Measurements from ENCODE around the gene SNX6.
A peak's percentile ranks its signal among the peaks of the same experiment; 100 is the strongest.
"Not testable (repeated sequence)": the region's sequence is repeated elsewhere in the genome, so short reads cannot be mapped to it uniquely, and the experiment has no call there.

Gene SNX6

DNA sequence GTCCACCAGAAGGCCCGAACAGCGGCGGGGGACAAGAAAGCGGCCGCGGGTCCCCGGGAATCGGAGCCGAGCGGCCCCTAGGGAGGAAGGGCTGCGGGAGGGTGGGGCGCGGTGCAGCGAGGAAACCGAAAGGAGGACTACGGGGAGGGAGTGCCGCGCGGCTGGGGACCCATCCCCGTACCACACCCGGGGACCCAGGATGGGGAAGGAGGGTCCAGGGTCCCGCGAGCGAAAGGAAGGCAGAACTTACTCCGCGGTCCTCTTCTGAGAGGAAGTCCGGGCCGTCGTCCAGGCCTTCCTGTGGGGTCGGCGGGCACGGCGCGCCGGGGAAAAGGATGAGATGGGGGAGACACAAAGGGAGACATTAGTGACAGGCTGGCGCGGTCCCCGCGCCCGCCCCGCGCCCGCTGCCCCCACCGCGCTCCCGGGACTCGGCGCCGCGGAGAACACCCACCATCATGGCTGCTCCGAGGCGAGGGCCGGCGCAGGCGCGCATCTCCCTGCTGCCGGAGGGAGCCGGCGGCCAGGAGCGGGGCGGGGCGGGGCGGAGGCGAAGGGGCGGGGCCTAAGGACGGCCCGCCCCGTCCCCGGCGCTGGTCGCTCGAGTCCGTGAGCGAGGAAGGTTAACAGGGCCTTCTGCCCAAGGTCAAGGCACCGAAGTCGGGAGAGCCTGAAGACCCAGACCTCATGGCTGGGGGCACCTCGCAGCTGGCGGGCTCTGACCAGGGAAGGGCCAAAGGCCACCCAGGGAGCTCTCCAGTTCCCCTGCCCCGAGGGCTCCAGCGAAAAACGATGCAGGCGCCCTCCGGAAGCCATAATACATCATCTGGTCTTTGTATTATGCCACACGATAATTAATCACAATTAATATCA, at the start of gene SNX6:
SNX6 (minus strand) TSS at position 492 of the 873 bp plus-strand sequence; CDS start at position 460, 32 bp downstream.
- DNase-seq, result peak; percentile 91

DNA sequence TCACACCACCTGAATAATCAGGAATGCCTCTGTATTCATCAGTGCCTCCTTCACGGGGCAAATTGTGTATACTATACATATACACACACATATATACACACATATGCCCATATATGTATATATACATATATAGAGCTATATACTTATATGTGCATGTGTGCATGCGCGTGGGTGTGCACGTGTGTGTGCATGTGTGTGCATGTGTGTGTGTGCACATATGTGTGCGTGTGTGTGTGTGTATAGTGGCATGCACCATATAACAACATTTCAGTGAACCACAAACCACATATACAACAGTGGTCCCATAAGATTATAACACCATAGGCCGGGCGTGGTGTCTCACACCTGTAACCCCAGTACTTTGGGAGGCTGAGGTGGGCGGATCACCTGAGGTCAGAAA, 48.8 kb upstream of the SNX6 start:
- DNase-seq, result no peak

DNA sequence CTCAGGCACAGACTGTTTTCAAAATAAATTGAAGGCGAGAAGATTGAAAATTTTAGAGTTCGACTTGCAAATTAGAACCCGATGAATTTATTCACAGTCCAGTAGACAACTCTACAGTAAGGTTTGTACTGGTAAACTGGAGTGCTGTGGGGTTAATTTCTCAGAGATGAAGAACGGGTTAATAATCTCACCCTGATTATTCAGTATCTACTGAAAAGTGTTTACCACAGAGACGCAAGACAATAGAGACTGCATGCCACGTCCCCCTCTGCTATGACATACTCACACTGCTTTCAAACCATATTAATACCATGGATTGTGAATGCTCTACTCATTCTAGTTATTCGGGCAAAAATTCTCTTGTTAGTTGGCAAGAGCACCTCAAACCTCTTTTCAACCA, 48.4 kb upstream of the SNX6 start:
- DNase-seq, result no peak

DNA sequence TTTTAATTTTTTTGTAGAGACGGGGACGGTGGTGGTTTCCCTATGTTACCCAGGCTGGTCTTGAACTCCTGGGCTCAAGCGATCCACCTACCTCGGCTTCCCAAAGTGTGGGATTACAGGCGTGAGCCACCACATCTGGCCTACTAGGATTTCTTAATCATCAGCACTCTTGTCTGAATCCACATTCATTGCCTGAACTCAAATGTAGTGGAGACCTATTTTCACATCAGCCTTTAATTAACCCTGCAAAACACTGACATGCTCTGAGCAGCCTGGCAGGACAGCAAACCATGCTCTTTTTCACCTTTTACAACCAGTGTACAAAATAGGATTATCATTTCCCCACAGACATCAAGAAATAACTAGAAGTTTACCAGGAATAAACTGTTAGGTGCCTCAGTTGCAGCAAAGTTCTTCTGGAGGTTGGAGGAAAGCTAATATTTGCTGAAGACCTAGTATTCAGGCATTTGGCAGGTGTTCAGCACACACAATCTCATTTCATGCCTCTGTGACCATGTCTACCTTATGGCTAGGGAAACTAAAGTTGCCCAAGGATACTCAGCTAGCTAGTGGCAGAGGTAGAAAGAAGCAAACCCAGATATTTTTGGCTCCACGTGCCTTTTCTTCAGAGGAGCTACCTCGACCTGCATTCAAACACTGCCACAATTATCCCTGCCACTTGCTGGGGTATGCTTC, 46.7 kb upstream of the SNX6 start:
- DNase-seq, result no peak

DNA sequence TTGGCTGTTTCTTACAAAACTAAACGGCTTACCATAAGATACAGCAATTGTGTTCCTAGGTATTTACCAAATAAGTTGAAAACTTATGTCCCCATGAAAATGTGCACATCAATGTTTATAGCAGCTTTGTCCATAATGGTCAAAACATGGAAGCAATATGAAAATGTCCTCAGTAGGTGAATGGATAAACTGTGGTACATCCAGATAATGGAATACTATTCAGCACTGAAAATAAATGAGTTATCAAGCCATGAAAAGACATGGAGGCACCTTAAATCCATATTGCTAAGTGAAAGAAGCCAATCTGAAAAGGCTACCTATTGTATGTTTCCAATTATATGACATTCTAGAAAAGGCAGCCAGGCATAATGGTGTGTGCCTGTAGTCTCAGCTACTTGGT, 43.8 kb upstream of the SNX6 start:
- DNase-seq, result no peak

DNA sequence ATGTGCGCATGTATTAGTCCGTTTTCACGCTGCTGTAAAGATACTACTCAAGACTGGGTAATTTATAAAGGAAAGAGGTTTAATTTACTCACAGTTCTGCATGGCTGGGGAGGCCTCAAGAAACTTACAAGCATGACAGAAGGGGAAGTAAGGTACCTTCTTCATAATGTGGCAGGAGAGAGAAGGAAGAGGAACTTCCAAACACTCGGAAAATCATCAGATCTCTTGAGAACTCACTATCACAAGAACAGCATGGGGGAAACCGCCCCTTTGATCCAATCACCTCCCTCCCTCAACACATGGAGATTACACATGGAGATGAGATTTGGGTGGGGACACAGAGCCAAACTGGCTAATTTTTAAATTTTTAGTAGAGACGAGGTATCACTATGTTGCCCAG, 41.8 kb upstream of the SNX6 start:
- DNase-seq, result no peak

DNA sequence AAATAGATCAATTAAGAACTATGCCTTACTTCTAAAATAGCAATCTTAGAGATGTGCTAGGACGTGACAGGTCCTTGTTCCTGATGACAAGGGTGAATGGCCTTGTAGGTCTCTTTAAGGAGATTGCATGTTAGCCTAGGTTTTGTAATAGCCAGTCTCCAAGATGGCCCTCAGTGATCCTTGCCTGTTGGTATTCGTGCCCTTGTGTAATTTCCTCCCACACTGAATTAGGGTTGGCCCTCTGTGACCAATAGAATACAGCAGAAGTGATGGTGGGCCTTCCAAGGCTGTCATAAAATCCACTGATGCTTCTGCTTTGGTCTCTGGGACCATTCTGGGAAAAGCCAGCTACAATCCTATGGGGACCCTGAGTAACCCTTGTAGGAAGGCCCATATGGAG, 38.2 kb upstream of the SNX6 start:
- DNase-seq, result no peak

DNA sequence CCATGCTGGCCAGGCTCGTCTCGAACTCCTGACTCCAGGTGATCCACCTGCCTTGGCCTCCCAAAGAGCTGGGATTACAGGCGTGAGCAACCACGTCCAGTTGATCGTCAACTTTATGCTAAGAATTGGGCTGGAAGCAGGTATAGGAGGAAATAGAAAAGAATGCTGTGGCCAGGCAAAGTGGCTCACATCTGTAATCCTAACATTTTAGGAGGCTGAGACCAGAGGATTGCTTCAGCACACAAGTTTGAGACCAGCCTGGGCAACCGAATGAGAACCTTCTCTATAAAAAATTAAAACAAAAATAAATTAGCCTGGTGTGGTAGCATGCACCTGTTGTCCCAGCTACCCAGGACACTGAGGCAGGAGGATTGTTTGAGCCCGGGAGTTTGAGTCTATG, 37.1 kb upstream of the SNX6 start:
- DNase-seq, result no peak

DNA sequence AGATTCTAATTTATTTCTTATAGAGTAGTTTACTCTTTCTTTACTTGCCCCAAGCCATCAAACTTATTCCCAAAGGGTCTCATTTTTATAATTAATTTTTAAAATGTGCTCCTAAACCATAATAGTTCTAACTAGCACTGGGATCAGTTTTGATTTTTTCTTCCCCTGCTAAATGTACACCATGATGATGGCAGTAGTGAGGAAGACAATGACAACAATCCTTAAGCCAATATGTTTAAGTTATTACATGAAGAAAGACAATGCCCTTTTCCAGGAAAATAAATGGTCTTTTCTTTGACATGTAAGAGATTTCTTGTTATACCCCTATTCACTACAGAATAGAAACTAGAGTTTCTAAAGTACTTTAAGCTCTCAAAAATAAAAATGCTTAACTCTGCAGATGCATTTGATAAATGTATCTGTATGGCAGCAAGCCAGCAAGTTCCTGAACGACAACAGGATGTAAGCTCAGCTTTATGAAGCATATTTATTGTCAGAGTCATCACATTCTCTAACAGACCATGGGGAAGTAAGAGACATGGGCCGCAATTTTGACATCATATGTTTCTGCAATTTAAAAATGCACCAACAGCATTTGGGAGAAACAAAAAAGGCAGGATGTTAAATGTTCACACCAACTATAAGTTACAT, 36.0 kb upstream of the SNX6 start:
- no peak for DNase-seq

DNA sequence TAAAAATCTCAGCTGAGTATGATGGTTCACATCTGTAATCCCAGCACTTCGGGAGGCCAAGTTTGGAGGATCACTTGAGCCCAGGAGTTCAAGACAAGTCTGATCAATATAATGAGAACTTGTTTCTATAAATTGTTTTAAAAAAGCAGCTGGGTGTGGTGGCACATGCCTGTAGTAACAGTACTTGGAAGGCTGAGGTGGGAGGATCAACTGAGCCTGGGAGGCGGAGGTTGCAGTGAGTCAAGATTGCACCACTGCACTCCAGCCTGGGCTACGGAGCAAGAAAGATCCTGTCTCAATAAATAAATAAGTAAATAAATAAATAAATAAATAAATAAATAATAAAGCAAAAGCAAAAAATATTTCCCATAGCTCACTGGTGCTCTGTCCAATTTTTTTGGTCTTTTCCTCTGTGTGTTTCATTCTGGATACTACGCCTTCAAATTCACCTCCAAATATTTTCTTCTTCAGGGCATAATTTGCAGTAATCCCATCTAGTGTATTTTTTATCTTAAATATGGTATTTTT, 32.7 kb upstream of the SNX6 start:
- DNase-seq, result no peak

DNA sequence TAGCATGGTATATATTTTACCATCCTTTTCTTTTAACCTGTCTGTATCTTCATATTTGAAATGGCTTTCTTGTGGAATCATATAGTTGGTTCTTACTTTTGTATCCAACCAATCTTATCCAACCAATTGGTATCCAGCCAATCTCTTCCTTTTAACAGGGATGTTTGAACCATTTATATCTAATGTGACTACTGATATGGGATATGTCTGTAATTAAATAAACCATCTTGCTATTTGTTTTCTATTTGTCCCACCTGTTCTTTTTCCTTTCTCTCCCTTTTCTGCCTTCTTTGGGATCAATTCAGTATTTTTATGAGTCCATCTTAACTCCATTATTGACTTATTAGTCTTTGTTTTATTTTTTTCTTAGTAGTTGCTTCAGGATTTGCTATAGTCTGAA, 30.8 kb upstream of the SNX6 start:
- DNase-seq, result no peak

DNA sequence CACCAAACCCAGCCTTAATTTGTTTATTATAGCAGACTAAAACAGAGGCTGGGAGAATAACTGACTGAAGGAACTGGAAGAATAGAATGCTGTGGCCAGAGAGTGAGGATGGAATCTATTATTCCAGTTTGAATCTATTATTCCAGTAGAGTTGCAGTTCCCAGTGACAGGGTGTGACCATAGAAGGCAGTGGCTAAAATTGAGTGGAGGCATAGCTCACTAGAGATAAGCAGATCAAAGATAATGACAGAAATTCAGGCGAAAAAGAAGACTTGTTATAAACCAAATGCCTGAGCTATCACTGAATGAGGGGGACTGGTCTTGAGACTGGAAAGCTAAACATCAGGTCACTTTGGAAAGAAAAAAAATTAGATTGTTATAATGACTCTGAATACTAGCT, 26.0 kb upstream of the SNX6 start:
- DNase-seq, result no peak

DNA sequence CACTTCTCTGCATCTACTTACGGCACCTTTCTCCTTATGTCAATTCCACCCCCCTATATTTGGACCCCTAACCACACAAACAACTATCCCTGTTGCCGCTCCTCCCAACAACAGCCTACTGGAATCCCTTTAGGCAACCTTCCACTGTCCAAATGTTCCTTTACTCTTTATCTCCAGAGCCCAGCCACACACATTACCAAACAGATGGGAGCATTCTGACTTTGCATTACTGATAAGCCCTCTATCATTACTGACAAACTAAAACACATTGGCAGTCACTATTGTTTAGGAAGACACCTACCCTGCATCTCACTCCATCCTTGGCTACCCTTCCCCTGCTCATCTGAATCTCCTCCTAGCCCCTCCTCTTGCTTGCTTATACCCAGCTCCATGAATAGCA, 23.1 kb upstream of the SNX6 start:
- DNase-seq, result not testable (repeated sequence)

DNA sequence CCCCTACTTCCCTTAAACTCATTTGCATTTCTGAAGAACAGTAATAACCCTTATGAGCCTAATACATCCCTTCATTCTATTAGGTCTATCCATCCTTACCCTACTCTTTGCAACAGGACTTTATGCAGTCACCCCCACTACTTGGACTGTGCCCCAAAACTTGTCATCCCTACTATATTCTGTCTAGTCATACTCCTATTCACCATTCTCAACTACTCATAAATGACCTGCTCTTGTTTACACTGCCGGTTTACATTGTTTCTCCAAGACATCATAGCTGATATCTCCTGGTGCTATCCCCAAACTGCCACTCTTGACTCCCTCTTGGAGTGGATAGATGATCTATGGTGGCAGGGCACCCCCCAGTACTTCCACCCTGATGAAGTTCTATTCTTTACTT, 22.4 kb upstream of the SNX6 start:
- DNase-seq, result not testable (repeated sequence)

DNA sequence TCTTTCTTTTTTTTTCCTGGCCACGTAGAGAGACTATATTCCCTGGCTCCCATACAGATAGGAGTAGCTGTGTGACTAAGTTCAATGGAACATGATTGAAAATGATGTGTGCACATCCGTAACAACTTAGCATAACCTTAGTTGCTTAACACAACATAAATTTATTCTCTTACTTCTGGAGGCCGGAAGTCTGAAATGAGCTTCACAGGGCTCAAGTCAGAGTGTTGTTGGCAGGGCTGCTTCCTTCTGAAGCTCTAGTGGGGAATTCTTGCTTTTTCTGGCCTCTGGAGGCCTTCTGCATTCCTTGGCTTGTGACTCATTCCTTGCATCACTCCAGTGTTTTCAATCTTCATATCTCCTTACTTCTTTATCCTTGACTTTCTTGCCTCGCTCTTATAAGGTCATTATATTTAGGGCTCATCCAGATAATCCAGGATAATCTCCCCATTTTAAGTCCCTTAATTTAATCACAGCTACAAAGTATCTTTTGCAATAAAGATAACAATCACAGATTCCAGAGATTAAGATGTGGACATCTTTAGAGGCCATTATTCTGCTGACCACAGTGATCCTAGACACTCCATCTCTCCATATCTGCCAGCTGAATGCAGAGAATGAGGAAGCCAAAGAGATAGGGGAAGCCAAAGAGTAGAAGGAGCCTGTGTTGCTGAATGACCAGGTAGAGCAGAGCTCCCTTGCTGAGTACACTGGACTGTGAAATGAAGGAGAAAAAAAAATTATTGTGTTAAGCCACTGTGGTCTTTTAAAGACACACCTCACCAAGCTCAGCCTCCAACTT, 21.0 kb upstream of the SNX6 start:
- DNase-seq, result no peak

DNA sequence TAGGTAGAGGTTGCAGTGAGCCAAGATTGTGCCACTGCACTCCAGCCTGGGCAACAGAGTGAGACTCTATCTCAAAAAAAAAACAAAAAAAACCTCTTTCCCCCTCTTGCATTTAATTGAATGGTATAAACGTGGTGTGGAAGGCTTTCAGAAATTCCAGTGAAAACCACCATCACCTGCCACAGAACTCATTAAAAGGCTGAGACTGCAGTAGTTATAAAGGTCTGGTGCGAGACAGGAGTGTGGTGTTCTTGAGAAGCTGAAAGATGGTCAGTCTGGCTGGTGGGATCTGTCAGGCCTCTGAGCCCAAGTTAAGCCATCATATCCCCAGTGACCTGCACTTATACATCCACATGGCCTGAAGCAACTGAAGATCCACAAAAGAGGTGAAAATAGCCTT, 20.1 kb upstream of the SNX6 start:
- DNase-seq, result not testable (repeated sequence)

DNA sequence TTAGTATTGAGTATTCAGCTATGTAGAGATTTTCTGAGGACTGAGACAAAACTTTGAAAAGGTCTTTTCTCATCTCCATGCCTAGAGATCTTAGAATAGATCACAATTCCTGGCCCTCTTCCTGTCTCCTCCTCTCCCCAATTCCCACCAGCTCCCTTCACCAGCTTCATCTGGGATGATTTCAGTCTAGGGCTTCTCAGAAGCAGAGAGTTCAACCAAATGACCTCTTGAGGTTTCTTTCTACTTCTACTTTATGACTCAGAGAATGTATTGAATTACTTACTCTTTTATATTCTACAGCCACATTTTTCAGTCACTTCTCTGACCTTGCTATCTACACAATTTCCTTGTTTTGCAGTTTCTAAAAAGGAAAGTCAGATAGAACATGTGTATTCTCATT, 19.4 kb upstream of the SNX6 start:
- no peak for DNase-seq

DNA sequence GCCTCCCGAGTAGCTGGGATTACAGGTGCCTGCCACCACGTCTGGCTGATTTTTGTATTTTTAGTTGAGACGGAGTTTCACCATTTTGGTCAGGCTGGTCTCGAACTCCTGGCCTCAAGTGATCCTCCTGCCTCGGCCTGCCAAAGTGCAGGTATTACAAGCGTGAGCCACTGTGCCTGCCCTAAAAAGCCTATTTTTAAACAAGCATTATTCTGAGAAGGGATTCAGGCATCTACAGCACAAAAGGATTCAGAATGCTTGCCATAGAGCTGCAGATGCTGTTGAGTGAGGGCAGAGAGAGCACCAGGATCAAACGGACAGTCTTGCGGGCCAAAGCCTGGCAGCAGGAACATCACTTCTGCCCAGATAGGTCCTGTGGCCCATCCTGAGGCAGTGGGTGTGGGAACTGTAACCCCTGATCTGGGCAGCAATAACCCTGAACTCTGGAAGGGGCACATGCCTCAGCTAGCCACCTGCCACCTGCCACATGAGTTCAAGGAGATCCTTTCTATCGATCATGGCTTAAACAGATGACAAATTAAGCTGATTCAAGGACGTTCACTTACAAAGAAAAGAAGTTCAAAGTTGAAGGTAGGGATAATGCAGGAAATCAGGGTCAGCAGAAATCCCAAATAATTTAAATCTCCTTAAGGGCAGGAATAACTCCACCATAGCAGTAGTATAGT, 16.8 kb upstream of the SNX6 start:
- DNase-seq, result no peak

DNA sequence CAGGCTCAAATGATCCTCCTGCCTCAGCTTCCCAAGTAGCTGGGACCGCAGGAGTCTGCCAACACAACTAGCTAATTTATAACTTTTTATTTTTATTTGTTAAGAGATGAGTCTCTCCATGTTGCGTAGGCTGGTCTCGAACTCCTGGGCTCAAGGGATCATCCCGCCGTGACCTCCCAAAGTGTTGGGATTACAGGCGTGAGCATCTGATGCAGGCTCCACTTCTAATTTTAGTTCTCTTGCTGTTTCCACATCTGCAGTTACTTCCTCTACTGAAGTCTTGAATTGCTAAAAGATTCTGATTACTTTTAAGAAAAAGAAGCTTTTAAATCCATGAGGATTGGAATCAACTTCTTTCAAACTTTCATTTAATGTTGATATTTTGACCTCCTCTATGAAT, 13.4 kb upstream of the SNX6 start:
- DNase-seq, result no peak

DNA sequence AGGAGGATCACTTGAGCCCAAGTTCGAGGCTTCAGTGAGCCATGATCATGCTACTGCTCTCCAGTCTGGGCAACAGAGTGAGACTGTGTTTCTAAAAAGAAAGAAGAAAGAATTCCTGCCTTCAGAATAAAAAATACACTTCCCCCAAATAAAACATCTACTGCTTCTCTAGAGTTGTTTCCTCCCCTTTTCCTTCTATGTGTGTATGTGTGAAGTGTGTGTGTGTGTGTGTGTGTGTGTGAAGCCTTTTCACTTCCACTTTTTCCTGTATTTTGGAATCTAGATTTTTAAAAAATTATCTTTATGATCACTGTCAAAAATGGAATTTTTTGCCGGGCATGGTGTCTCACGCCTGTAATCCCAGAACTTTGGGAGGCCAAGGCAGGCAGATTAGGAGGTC, 12.6 kb upstream of the SNX6 start:
- no peak for DNase-seq

DNA sequence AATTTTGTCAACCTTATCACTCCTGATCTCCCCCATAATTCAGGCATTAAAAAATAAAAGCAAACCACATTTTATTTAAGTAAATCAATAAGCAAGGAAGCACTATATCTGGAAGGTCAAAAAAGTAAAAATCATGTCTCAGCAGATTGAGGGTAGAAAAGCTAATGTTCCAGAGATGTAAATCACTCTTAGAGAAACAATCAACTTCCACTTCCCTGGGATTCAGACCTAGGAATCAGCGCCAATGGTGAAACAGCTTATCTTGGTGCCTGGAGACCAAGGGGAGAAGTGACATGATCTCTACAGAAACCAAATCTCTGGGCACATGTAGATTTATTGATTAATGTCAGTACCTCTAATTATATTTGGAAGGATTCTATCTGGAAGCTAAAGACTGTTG, 10.9 kb upstream of the SNX6 start:
- DNase-seq, result no peak

DNA sequence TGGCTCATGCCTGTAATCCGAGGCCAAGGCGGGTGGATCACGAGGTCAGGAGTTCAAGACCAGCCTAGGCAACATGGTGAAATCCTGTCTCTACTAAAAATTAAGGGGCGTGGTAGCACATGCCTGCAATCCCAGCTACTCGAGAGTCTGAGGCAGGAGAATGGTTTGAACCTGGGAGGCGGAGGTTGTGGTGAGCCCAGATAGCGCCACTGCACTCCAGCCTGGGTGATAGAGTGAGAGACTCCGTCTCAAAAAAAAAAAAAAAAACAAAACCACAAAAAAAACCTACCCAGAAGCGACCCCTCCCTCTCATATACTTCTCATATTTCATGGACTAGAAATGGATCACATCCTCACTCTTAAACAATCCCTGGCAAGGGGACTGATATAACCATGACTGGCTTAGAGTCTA, 4.4 kb upstream of the SNX6 start:
- DNase-seq, result not testable (repeated sequence)
